Activated CD4-positive, alpha-beta T cell treated with anti-CD3 and anti-CD28 coated beads, Interleukin-2, amount 50 U/mL, for 4 hours (primary cell): ENCODE results near the gene TARP.

Experiments used
- DNase-seq, 2 experiments: peaks; one replicate each; pipeline ENCODE4 v3.0.0-alpha.2; 2020

TARP gene

DNA sequence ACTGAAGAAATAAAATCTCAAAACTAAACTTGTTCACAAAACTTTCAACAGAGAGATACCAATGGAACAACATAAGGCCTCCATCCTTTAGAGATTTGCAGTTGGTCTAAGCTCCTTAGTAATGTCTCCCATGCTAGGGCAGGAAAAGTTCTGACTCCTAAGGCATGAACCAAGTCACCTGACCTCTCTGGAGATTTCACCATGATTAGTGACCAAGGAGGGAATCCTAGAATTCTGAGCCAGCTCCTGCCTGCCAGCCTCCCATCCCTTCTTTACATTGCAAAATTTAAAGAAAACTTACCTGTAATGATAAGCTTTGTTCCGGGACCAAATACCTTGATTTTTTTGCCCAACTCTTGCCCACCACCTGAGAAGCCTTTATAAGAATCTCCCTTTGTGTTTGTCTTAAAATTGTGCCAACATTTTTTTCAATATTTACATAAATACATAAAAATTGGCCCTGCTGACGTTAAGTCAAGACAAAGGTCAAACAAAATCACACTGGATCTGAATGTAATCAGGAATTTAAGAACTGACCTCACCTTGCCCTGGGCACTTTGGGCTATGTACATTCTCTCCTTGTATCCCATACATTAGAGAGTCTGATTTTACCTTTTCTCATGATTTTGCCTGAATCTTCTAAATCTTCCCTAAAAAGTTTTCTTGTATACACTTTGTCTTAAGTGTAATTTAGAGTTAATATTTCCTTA, at the start of gene TARP:
Gene TARP (minus strand): TSS at position 351 of the 710 bp plus-strand sequence.
- no peak for DNase-seq

DNA sequence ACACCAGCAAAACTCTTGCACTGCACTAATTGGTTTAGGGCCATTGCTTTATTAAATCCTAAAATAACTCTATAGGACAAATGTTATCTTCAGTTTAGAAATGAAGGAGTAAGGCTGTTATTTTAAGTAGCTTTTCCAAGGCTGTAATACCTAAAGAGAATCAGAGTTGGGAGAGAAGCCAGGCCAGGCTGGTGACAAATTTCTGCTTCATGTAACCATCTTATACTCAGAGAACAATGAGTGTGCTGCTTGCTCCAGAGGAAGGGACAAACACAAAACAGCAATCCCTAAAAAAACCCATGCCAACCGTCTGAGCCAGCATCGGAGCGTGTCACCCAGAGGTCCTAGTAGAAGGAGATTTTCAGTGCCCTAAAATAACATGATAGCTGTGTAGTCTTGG, 49.7 kb upstream of the TARP start:
- no peak for DNase-seq

DNA sequence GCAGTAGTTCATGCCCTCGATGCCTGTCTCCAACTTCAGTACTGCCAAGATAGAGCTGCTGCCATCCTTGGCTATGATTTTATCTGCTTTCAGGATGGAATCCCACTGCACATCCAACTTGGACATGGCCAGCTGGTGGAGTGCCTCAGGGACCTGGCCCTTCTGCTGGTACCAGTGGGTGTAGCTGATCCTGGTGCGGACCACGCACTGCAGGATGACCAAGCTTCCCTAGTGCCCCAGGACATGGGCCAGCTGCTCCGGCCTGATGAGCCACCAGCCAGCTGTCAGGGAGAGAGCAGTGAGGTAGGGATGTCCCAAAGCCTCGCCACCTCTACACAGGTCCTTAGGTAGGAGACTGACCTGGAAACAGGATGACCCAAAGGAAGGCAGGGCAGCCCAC, 49.0 kb upstream of the TARP start:
- DNase-seq = no peak

DNA sequence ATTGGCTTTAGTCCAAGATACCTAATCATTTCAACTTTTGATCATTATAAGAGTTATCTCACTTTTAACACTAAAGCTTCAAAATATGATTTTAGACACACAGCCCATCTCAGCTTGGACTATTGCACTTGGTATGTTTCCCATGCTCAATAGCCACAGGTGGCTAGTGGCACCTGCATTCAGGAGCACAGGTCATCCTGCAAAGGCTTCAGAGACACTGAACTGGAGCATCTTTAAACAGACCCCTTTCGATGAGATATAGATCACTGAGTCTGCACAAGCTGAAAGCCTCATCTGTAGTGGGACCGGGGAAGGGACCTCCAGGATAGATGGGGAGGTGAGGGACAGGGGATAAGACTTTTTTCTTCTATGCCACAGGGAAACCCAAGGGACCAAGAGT, 48.5 kb upstream of the TARP start:
- DNase-seq = no peak

DNA sequence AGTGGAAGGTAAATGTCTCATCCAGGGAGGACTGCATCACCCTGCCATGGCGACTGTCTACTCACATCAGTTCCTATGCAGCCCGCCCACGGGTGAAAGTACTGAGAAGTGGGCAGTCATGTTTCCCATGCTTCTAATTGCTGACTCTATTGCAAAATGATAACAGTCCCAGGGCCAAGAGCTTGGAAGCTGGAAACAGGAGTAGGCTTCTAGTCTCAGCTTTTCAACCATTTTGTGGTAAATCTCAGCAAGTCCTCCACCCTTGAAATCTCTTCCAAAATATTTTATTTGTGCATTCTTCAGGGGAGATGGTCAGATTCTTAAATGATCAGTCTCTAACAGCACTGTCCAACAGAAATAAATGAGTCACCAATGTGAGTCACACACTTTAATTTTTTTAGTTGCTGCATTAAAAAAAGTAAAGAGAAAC, 48.1 kb upstream of the TARP start:
- peak in 1 of 2 experiments; percentile 10 for DNase-seq

DNA sequence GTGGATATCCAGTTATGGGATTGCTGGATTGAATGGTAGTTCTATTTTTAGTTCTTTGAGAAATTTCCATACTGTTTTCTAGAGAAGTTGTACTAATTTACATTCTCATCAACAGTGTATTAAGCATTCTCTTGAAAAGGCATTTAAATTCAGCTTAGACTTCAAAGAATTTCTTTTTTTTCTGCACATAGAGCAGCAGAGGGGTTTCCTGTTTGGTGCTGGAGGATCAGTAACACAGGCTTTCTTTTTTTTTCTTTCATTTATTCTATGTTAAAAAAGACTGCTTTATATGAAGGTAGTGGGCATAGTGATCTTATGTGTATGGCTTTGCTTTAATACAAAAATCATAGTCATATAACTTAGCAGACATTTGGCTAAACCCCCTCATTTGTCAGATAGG, 47.6 kb upstream of the TARP start:
- no peak for DNase-seq

DNA sequence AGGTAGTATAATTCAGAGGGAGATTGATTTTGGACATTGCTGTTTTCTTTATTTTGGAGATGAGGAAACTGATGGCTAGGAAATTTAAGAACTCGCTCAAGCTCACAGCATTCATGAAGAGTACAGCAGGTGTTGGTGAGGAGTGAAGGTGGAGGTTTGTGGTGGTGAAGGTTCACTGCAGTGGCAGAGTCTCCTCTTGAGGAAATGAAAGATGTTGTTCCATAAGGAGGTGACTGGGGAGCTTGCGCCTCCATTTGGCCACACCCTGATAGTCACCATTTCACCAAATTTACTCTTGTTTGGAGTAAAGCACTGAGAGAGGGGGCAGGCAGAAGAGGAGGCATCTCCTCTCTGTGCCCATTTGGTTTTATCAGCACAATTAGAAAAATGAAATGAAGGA, 46.4 kb upstream of the TARP start:
- DNase-seq = no peak

DNA sequence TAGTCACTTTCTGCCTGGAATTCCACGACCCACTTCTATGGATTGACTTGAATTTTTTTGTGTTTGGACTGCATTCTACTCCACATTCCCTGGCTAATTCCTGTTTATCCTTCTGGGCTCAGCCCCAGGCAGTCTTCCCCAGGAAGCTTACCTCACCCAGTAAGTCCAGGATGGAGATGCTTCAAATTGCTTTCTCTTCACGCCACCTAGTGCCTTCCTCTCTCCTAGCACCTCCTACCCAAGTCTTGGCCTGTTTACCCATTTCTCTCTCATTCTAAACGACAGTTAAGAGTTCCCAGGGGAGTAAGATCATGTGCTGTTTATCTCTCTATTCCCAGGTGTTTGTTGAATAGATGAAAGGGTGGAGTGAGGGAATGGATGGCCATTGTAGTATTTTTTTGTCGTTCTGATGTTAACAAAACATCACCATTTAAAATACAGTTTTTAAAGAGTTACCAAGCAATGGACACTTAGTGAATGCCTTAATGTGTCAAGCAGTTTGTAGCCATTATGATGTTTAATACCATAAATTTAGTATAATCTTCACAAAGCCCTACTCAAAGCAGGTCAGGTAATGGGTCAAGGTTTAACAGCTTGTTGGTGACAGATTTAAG, 45.5 kb upstream of the TARP start:
- no peak for DNase-seq

DNA sequence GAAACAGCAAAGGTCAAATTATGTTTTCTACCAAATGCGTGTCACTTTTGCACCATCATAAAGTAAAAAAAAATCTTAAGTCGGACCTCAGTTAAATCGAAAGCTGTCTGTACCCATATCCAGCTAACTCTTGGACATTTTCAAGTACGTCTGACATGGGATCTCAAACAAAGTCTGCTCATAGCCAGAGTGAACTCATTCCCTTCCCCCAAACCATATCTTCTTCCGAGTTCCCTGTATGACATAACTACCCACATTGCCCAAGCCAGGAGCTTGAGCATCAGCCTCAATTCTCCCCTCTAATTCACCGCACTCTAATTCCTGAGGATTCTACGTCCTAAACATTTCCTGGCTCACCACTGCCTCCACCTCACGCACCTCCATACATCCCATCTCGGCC, 44.8 kb upstream of the TARP start:
- DNase-seq = no peak

DNA sequence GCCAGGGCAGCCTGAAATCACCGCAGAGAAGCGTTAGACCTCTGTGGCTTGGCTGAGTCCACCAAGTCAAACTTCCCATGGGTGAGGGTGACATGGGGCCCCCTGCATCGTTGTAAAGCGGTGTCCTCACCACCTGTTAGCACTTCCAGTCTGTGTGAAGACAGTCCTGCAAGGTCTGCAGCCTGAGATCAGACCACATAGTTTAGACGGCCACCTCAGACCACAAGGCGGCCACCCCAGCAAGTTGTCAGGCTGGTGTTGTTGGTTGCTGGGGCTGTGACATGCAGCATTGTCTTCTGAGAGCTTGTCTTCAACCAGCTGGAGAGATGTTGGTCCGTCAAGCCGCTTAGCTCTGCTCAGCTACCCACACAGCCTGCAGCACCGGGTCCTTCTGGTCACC, 44.1 kb upstream of the TARP start:
- no peak for DNase-seq

DNA sequence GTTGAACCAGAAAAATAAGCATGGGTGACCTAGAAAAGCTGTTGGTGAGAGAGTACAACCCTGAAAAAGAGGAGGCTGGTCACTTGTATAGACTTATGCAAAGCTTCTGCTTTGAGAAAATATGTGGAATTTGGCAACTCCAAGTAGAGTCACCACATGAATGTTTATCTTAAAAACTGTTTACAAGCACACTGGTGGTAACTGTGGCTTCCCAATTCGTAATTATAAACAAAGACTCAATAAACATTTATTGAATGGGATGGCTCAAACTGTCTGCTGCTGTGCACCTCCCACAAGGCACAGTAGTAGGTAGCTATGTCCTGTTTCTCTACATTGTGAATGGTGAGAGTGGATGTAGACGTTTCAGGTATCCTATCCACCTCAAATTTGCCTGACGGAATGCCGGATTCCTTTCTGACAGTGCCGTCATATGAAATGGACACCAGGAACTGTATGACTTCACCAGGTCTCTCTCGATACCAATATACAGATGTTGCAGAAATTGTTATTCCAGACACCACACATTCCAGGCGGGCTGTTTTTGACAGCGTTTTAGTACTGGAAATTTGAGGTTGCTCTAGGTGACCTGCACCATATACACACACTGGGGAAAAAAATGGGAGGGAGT, 43.4 kb upstream of the TARP start:
- DNase-seq = no peak

DNA sequence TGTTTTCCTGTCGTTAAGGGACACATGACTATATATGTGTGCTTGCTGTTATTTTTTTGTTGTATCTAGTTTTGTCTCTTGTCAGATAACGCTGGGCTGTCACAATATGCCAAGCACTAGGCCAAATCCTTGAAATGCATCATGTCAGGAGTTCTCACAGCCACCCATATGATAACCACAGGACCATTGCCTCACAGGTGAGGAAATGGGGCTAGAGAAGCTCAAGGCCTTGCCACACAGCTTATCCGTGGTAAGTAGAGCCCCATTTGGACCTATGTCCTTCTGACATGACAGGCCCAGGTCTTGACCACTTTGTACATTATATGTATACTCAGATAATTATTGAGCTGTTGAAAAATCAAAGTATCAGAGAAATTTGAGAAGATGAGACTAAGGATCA, 42.0 kb upstream of the TARP start:
- no peak for DNase-seq

DNA sequence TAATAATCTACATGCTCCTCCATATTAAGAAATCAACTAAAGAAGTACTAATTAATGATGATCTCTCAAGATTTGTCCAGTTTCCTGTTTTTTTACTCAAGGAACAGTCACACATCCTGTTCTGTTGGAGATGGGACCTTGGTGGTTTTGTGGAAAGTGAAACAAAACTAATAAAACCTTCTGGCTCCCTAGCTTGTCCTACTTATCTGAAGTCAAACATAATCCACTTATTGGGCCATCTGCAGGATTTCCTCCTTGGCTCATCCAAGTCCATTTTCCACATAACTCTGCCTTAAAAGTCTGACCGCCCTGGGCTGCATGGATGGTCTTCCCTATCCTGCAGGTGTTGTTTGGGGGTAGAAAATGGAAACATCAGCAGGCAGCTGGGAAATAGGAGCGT, 39.4 kb upstream of the TARP start:
- no peak for DNase-seq

DNA sequence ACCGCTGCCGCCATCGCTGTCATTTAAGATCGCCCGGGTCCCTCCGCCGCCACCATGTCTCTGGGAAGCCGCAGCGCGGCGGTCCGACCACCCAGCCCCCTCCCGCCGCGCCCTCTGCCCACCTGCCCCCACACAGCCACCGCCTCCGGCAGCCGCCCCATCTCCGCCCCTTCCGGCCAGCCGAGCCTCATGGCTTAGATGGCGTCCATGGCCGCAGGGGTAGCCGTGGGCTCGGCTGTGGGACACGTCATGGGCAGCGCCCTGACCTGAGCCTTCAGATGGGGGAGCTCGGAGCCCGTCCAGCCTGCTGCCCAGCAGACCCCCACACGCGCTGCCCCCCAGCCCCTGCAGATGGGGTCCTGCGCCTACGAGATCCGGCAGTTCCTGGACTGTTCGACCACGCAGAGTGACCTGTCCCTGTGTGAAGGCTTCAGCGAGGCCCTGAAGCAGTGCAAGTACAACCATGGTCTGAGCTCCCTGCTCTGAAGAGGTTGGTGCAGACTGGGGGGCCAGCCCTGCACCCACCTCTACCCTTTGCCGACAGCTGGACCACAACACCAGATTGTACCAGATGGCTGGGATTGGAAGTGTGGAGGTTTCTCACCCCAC, 38.0 kb upstream of the TARP start:
- no peak for DNase-seq

DNA sequence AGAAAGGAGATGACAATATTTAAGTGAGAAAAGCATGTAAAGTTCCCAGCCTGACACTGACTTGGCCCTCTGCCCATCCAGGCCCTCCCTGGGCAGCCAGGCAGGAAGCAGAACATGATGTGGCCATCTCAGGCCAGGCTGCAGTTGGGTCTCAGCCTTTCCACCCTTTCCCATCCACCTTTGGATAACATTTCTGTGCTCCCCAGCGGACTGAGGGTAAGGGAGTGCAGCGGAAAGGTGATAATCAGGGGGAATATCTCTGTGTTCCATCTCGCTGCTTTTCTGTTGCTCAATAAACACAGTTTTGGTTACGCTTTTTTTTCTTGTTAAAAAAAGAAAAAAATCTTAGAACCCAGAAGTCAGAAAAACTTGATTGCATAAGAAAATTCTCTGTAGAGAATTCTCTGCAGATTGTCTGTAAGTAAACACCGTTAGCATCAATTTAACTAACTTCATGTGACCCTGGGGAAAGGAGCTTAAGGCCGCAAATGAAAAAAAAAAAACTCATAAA, 37.2 kb upstream of the TARP start:
- no peak for DNase-seq

DNA sequence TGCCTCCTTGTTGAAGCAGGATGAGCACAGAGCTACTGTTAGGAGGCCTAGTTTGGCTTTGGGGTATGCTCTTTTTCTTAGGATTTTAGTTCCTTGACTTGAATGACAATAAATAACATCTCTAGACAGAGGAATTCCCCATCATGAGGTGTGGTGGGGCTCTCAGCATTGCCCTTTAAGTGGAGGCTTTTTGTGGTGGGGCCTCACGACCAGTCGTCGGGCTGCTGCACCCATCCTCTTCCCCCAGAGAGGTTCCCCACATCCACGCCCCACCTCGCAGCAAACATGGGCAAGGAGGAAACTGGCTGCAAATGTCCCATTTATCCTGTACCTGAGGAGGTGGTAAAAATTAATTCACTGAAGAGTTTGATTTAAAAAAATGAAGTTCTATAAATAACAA, 36.1 kb upstream of the TARP start:
- no peak for DNase-seq

DNA sequence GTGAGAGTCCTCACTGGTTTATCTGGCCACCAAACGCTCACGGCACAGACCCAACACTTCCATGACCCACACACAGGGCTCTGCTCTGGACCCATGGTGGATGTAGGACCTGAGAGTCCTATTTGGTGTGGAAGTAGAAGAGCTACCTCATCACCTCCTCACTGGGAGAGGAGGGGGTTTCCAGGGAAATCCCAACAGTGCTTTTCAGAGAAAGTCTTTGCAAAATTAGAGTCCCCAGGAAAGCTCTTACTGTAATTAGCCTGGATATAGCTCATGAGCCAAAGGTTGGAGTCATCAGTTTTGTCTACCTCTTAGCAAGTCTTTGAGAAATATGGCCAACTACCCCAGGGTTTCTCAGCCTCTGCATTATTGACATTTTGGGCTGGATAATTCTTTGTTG, 34.7 kb upstream of the TARP start:
- no peak for DNase-seq

DNA sequence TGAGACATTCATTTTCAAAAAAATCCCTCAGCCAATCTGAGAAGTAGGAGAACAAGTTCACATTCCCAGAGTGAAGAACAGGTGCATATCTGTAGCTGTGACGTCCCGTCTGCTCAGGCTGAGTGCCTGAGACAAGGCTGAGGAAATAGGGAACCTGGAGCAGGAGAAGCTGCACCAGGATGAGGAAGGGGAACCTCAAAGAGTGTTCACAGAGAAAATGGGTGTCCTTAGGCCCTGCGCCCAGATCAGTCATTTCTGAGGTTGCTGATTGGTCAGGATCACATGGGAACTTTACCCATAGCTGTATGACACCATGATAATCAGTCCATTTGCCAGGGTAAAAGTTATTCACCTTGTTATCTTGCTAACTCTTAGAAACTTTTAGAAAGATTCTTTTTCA, 34.2 kb upstream of the TARP start:
- DNase-seq = no peak

DNA sequence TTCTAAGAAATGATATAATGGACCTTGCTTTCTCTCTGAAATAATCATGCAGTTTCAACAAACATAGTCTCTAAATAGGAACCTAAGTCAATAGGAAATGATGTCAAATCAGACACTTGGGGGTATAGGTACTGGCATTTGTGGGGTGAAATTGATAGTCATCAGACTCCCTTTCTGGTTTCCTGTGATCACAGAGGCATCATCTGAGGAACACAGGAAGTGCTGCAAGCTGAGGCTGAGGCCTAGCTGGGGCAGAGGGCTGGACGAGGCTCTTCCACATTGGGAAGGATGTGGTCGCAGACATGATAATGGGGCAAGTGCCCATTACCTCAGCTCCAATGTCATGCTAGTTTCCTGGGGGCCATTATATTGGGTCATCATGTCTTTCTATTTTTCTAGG, 33.5 kb upstream of the TARP start:
- no peak for DNase-seq

DNA sequence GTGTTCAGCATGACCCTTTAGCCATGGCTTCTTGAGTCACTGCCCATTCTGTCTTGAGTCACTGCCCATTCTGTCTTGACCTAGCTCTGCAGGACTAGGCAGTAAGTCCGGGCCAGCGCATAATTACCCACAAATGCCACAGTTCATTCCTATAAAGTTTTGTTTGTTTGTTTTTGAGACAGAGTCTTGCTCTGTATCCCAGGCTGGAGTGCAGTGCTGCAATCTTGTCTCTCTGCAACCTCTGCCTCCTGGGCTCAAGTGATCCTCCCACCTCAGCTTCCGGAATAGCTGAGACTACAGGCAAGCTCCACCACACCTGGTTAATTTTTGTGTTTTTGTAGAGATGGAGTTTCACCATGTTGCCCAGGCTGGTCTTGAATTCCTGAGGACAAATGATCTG, 32.7 kb upstream of the TARP start:
- DNase-seq = no peak

DNA sequence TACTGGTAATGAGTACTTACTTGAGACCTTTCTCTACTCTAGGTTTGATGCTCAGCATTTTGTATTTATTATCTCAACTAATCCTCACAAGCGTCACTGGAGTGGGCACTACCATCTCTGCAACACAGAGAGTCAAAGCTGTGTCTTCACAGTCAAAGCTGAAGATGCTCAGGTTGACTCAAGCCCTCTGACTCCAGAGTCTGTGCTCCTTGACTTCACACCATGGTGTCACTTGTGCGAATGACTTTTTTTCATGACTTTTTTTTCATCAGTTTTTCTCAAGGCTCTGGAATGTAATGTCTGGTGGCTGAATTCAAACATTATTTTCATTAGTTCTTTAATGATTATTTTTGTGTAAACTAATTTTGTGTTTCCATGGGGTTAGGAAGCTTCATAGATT, 30.4 kb upstream of the TARP start:
- no peak for DNase-seq

DNA sequence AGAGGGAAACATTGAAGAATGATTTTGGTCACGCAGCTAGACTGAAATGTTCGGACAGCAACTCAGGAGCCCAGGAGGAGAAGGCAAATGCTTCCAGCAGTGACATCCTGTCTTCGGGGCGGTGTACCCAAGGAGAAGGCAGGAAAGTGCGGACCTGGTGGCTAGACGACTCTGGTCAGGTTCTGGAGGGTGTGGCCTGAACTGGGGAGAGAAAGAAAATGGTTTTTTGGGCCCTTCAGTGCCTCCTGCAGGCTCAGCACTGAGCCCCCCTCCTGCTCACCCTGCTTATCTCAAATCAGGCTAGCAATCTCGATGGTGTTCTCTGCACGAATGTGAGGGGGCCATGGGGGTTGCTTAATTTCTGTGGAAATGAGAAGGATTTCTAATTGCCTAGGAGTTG, 26.7 kb upstream of the TARP start:
- no peak for DNase-seq

DNA sequence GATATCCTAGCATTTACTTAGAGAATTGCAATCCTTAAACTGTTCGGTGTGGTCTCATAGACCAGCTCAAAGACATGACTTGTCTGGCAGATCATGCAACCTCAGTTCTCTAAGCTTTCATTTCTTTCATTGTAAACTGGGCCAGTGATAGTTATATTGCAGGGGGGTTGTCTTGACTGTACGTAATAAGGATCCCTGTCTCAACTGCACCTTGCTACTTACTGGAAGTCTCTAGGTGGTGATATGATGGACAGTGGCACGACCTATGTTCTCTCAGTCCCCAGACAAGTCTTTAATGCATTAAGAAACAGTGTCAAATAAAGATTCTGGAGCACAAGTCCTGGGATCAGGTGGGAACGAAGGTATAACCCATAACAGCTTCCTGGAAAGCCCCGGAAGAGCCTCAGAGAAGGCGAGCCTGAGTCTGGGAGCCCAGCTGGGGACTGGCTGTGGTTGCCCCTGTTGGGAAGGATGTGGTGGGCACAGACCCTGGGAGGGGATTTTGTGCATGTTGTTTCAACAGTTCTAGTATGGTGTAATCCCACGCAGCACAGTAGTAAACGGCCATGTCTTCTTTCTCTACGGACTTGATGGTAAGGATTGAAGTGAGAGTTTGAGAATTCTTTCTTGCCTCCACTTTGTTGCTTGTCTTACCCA, 26.0 kb upstream of the TARP start:
- DNase-seq = no peak
